Lung (tissue), 12 donors: Measurements from ENCODE around the gene TSPAN5. TPM values are rescaled to one million over a fixed set of nuclear protein-coding genes. Genes with fewer than 3 reads are reported as not detected.
"Not testable (repeated sequence)": the region's sequence is repeated elsewhere in the genome, so short reads cannot be mapped to it uniquely, and the experiment has no call there.

Source experiments
- ATAC-seq: fragments of 200-7000 bp; cut with Tn5 transposase; one replicate; pipeline ENCODE4 v1.9.1; 2020; ENCODE audit warnings: moderate number of reproducible peaks; ENCODE audit not compliant: insufficient read depth, low FRiP score
- DNase-seq, 3 donors: peaks; one replicate each; pipeline ENCODE4 v3.0.0-alpha.2; 2013 to 2017
- H3K27ac ChIP-seq, 2 donors: one replicate each; pipeline ENCODE4 v1.5.1; 2013; ENCODE audit warnings: mild to moderate bottlenecking in 2 of 2, moderate library complexity in 2 of 2, control low read depth in 1 of 2, inconsistent platforms in 1 of 2, low read depth in 1 of 2, low read length in 1 of 2
- H3K27me3 ChIP-seq, 3 donors: one replicate each; pipeline ENCODE4 v1.5.1; 2013; ENCODE audit warnings: low read length in 2 of 3; ENCODE audit not compliant: control insufficient read depth in 3 of 3, insufficient read depth in 3 of 3
- H3K36me3 ChIP-seq, 4 donors: one replicate each; pipeline ENCODE4 v1.5.1; 2013; ENCODE audit warnings: low read length in 4 of 4, mild to moderate bottlenecking in 1 of 4, moderate library complexity in 1 of 4; ENCODE audit not compliant: control insufficient read depth in 4 of 4, insufficient read depth in 4 of 4
- H3K4me1 ChIP-seq, 5 donors: one replicate each; pipeline ENCODE4 v1.5.1; 2013; ENCODE audit warnings: low read length in 5 of 5, mild to moderate bottlenecking in 2 of 5, moderate library complexity in 1 of 5; ENCODE audit not compliant: control insufficient read depth in 5 of 5, insufficient read depth in 5 of 5
- H3K4me3 ChIP-seq: one replicate; pipeline ENCODE4 v1.5.1; 2013; ENCODE audit warnings: mild to moderate bottlenecking, control low read depth, moderate library complexity
- H3K9ac ChIP-seq, 2 donors: one replicate each; pipeline ENCODE4 v1.5.1; 2013; ENCODE audit warnings: low read length in 2 of 2, control low read depth in 1 of 2; ENCODE audit not compliant: insufficient read depth in 1 of 2
- H3K9me3 ChIP-seq, 4 donors: one replicate each; pipeline ENCODE4 v1.5.1; 2013; ENCODE audit warnings: low read length in 3 of 4, mild to moderate bottlenecking in 1 of 4, moderate library complexity in 1 of 4; ENCODE audit not compliant: control insufficient read depth in 4 of 4, insufficient read depth in 3 of 4
- WGBS, 2 donors: extraction: QIAGEN DNeasy Blood & Tissue Kit; methylation state at CpG; one replicate each; pipeline ENCODE4 v1.1.7; 2013; 5-methylcytosine and 5-hydroxymethylcytosine counted together
- polyA plus RNA-seq, 2 donors: library from polyadenylated mRNA; stranded (reverse); fragments of 200-250 nt; gene quantifications; one replicate each; pipeline ENCODE4 v1.2.1, GENCODE V29; 2013
- total RNA-seq, 2 donors: library from RNA; depleted of rRNA in 1 of 2; stranded (reverse); fragments of >200 nt in 1 of 2; gene quantifications; one replicate each; pipeline ENCODE4 v1.2.1, GENCODE V29; 2014 to 2021
- TF ChIP-seq, protein P1 (sequence below): IDR thresholded peaks from 2 replicates; pipeline ENCODE4 v1.5.1; 2012; ENCODE audit warnings: mild to moderate bottlenecking; ENCODE audit errors: control extremely low read depth, extremely low read depth
- donor health status: control.
- donor health status: control.
- donor health status: Bipolar disorder and iron deficiency.
- donor health status: healthy.
- donor health status: DM: yes; HTN: yes; CAD: no.

TSPAN5 gene
- total and polyA plus RNA-seq, 4 donors: 1.8 to 24.5 (median 6.3) TPM

DNA sequence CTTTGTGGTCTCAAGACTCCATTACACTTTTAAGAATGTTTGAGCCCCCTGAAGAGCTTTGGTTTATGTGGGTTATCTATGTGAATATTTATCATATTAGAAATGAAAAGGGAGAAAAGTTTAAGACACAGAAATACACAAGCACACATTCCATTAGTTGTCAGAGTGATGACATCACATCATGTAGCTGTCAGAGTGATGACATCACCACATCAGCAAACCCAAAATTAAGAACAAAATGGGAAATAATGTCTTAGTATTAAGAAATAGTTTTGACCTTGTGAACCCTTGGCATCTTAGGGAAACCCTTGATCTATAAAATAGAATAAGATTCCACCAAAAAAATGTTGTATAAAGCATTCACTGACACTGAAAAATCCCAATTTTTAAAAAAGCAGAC, 195.9 kb downstream of the TSPAN5 start:
- ATAC-seq (no peak), DNase-seq (no peak)
- Histone ChIP-seq H3K4me3 (no peak overlapping the region), H3K27me3 (no peaks in the 10 kb centered on the region), H3K36me3 (no peaks in the 10 kb centered on the region), H3K4me1 (no peaks in the 10 kb centered on the region), H3K9ac (no peak overlapping the region), H3K9me3 (no peaks in the 10 kb centered on the region), H3K27ac (no peak overlapping the region)
- TF ChIP-seq, protein P1, sequence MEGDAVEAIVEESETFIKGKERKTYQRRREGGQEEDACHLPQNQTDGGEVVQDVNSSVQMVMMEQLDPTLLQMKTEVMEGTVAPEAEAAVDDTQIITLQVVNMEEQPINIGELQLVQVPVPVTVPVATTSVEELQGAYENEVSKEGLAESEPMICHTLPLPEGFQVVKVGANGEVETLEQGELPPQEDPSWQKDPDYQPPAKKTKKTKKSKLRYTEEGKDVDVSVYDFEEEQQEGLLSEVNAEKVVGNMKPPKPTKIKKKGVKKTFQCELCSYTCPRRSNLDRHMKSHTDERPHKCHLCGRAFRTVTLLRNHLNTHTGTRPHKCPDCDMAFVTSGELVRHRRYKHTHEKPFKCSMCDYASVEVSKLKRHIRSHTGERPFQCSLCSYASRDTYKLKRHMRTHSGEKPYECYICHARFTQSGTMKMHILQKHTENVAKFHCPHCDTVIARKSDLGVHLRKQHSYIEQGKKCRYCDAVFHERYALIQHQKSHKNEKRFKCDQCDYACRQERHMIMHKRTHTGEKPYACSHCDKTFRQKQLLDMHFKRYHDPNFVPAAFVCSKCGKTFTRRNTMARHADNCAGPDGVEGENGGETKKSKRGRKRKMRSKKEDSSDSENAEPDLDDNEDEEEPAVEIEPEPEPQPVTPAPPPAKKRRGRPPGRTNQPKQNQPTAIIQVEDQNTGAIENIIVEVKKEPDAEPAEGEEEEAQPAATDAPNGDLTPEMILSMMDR: no peak

GRCh38 chr4:98461121-98461865, 197.1 kb downstream of the TSPAN5 start:
- not testable (repeated sequence) for DNase-seq, H3K27me3 ChIP-seq, H3K9me3 ChIP-seq, H3K4me3 ChIP-seq, H3K36me3 ChIP-seq, H3K4me1 ChIP-seq, ATAC-seq, H3K27ac ChIP-seq, H3K9ac ChIP-seq
- WGBS, 2 donors: 76 to 85% methylated on average over 2 of the region's 2 CpGs

DNA sequence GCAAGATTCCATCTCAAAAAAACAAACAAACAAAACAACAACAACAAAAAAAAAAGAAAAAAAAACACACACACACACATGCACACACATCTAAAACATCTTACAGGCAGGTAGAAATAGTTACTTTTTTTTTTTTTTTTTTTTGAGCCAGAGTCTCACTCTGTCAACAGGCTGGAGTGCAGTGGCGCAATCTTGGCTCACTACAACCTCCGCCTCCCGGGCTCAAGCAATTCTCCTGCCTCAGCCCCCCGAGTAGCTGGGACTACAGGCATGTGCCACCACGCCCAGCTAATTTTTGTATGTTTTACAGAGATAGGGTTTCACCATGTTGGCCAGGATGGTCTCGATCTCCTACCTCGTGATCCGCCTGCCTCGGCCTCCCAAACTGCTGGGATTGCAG, 201.0 kb downstream of the TSPAN5 start:
- not testable (repeated sequence) for H3K4me1 ChIP-seq, H3K4me3 ChIP-seq, DNase-seq, H3K36me3 ChIP-seq, H3K9me3 ChIP-seq, H3K27me3 ChIP-seq, H3K9ac ChIP-seq, ATAC-seq, H3K27ac ChIP-seq
- 85 to 97% methylated on average over 9 of the region's 9 CpGs for WGBS, 2 donors

DNA sequence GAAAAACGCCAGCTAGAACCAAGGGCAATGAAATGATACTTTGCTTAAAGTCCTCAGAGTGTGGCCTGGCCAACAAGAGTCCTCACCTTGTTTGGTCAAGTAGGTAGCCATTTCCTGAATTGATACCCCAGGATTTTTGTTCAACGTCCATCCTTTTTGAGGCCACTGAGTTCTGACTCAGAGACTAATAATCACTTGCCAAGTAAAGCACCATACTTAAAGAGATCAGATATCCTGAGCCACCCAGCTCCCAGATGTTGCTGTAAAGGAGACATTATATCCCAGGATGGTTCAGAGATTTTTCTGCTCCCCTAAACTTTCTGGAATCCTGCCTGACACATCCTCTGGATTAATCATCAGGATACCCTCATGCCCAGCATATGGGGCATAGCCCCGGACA, 206.3 kb downstream of the TSPAN5 start:
- TF ChIP-seq, protein P1: no peak
- Histone ChIP-seq H3K36me3 (no peaks in the 10 kb centered on the region), H3K9ac (no peak overlapping the region), H3K27ac (no peak overlapping the region), H3K4me3 (no peak overlapping the region), H3K4me1 (peaks cover 0 to 3% (median 0%) of the 10 kb centered on the region in 5 donors), H3K9me3 (peaks cover 0 to 5% (median 1%) of the 10 kb centered on the region in 4 donors), H3K27me3 (no peaks in the 10 kb centered on the region)
- no peak for ATAC-seq
- no peak for DNase-seq
- WGBS, 2 donors: 88 to 91% methylated on average over 3 of the region's 3 CpGs
